HG03175 (cell line): ENCODE measurements around the gene DAB1.

Source experiments
- ATAC-seq: cut with Tn5 transposase; IDR thresholded peaks from one replicate; pipeline ENCODE4 v1.9.1; 2021; ENCODE audit warnings: mild to moderate bottlenecking, moderate library complexity; ENCODE audit not compliant: unreplicated experiment

Gene DAB1

GRCh38 chr1:57279909-57280666 is 143.8 kb downstream of the DAB1 start:
- no peak for ATAC-seq

- no peak for ATAC-seq
These were observed 145.3 kb downstream of the DAB1 start for GRCh38 chr1:57278558-57278957.

- ATAC-seq: no peak
These were observed 146.2 kb downstream of the DAB1 start for GRCh38 chr1:57277681-57278080.

GRCh38 chr1:57276918-57277317 is 146.9 kb downstream of the DAB1 start:
- no peak for ATAC-seq

- no peak for ATAC-seq
These were observed 151.3 kb downstream of the DAB1 start for GRCh38 chr1:57272601-57273000.

- ATAC-seq: no peak
These were observed 151.7 kb downstream of the DAB1 start for GRCh38 chr1:57272150-57272549.

- no peak for ATAC-seq
These were observed 152.7 kb downstream of the DAB1 start for GRCh38 chr1:57270927-57271698.

GRCh38 chr1:57269630-57270225 is 154.1 kb downstream of the DAB1 start:
- ATAC-seq: no peak

GRCh38 chr1:57265104-57265503 is 158.8 kb downstream of the DAB1 start:
- no peak for ATAC-seq

- ATAC-seq: no peak
These were observed 161.4 kb downstream of the DAB1 start for GRCh38 chr1:57262472-57262871.

- ATAC-seq: no peak
These were observed 165.1 kb downstream of the DAB1 start for GRCh38 chr1:57258557-57259325.

GRCh38 chr1:57255945-57256344 is 167.9 kb downstream of the DAB1 start:
- no peak for ATAC-seq

GRCh38 chr1:57254022-57254421 is 169.8 kb downstream of the DAB1 start:
- ATAC-seq: no peak

- no peak for ATAC-seq
These were observed 171.1 kb downstream of the DAB1 start for GRCh38 chr1:57252597-57253294.

- ATAC-seq: no peak
These were observed 173.8 kb downstream of the DAB1 start for GRCh38 chr1:57250021-57250420.

- no peak for ATAC-seq
These were observed 174.3 kb downstream of the DAB1 start for GRCh38 chr1:57249511-57249910.

GRCh38 chr1:57248830-57249229 is 175.0 kb downstream of the DAB1 start:
- ATAC-seq: no peak

GRCh38 chr1:57238233-57238781 is 185.6 kb downstream of the DAB1 start:
- no peak for ATAC-seq

GRCh38 chr1:57235730-57236510 is 187.9 kb downstream of the DAB1 start:
- no peak for ATAC-seq
